ENCODE results near the gene TMEM183A. TPM values are rescaled to one million over a fixed set of nuclear protein-coding genes. Genes with fewer than 3 reads are reported as not detected.

TMEM183A gene
- total and polyA plus RNA-seq, 9 of the 15 experiments (the other 6 are each of a cell fraction or from before 2014, with no cell fraction given): 23.4 to 190 (median 124) TPM

DNA sequence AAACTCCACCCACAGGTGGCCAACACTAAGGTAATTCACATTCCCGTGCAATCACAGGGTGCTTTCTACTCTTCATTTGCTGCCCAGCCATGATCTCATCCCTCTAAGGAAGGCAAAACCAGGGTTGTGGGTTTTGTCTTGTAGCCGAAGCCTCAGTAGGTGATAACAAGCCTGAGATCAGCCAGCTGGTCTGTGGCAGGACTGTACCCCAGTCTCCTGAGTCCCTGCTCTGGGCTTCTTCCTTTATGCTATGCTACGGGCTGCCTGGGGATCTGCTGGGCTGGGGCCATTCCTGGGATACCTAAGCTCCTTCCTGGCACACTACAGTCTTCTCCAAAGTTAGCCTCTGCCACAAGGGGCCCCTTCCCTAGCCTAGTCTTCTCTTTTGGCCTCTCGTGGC, 29.0 kb downstream of the TMEM183A start:
- in situ Hi-C loops (cut with MboI) (no loop called here), intact Hi-C loops (cut with micrococcal nuclease) (loop anchor here (5.0 to 10.0 kb wide), 2 partner anchors 81 to 299 kb away; no protein-coding TSS in a partner anchor)
- 9% methylated on average over 4 of the region's 4 CpGs for WGBS (ENCODE audit: insufficient coverage, low coverage, missing lambda C conversion rate)
- no peak for DNase-seq (ENCODE audit: extremely low read depth in 1 of 4, low spot score in 3 of 4)
- H3K79me2 ChIP-seq (ENCODE audit: control insufficient read depth, insufficient read depth, low read length): no peaks in the 10 kb centered on the region
- no TSS peak for BruUV-seq (replicated peaks)
- H3K4me1 ChIP-seq (replicated peaks in 1 of 2; ENCODE audit: control insufficient read depth in 2 of 2, insufficient read depth in 2 of 2, low read length in 2 of 2): no peaks in the 10 kb centered on the region; a peak in 2 of 5 replicates
- peaks cover 23 to 35% of the 10 kb centered on the region in 2 experiments; a peak in 4 of 5 replicates for H3K27me3 ChIP-seq (ENCODE audit: control insufficient read depth in 2 of 2, insufficient read depth in 2 of 2, low read length in 2 of 2)
- H3K9ac ChIP-seq (ENCODE audit: insufficient read depth in 1 of 2, low read depth in 2 of 2, low read length in 2 of 2): no peak overlapping the region
- TF ChIP-seq, protein P1, sequence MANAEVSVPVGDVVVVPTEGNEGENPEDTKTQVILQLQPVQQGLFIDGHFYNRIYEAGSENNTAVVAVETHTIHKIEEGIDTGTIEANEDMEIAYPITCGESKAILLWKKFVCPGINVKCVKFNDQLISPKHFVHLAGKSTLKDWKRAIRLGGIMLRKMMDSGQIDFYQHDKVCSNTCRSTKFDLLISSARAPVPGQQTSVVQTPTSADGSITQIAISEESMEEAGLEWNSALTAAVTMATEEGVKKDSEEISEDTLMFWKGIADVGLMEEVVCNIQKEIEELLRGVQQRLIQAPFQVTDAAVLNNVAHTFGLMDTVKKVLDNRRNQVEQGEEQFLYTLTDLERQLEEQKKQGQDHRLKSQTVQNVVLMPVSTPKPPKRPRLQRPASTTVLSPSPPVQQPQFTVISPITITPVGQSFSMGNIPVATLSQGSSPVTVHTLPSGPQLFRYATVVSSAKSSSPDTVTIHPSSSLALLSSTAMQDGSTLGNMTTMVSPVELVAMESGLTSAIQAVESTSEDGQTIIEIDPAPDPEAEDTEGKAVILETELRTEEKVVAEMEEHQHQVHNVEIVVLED (CRISPR knock-in tag; IDR thresholded peaks at IDR 0.05): no peak
- TF ChIP-seq, protein P2, sequence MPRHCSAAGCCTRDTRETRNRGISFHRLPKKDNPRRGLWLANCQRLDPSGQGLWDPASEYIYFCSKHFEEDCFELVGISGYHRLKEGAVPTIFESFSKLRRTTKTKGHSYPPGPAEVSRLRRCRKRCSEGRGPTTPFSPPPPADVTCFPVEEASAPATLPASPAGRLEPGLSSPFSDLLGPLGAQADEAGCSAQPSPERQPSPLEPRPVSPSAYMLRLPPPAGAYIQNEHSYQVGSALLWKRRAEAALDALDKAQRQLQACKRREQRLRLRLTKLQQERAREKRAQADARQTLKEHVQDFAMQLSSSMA (CRISPR knock-in tag; IDR thresholded peaks at IDR 0.05): no peak
- TF ChIP-seq, protein P3, sequence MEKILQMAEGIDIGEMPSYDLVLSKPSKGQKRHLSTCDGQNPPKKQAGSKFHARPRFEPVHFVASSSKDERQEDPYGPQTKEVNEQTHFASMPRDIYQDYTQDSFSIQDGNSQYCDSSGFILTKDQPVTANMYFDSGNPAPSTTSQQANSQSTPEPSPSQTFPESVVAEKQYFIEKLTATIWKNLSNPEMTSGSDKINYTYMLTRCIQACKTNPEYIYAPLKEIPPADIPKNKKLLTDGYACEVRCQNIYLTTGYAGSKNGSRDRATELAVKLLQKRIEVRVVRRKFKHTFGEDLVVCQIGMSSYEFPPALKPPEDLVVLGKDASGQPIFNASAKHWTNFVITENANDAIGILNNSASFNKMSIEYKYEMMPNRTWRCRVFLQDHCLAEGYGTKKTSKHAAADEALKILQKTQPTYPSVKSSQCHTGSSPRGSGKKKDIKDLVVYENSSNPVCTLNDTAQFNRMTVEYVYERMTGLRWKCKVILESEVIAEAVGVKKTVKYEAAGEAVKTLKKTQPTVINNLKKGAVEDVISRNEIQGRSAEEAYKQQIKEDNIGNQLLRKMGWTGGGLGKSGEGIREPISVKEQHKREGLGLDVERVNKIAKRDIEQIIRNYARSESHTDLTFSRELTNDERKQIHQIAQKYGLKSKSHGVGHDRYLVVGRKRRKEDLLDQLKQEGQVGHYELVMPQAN (IDR thresholded peaks at IDR 0.05; ENCODE audit: borderline replicate concordance): no peak
- TF ChIP-seq ZNF75A (CRISPR knock-in tag; IDR thresholded peaks at IDR 0.05) (no peak), PTTG1 (tag; IDR thresholded peaks at IDR 0.05; ENCODE audit: low read depth) (no peak), TSC22D4 (tag; IDR thresholded peaks at IDR 0.05) (no peak), NR1H2 (CRISPR knock-in tag; IDR thresholded peaks at IDR 0.05) (no peak), ZBTB1 (CRISPR knock-in tag; IDR thresholded peaks at IDR 0.05; ENCODE audit: borderline replicate concordance, low read depth) (no peak), ZNF175 (CRISPR knock-in tag; IDR thresholded peaks at IDR 0.05; ENCODE audit: low read depth) (no peak), ESRRA (IDR thresholded peaks at IDR 0.05; ENCODE audit: borderline replicate concordance, low read depth) (no peak), PHF8 (IDR thresholded peaks at IDR 0.05; ENCODE audit: borderline replicate concordance, low read length) (no peak), ASH1L (IDR thresholded peaks at IDR 0.05; ENCODE audit: borderline replicate concordance, low read depth, partially characterized antibody) (no peak)
- H3K27ac ChIP-seq (ENCODE audit: extremely low read depth, low read depth, low read length): no peak overlapping the region
- H3K4me2 ChIP-seq (ENCODE audit: insufficient read depth, low read length): no peak overlapping the region
- H4K20me1 ChIP-seq (replicated peaks; ENCODE audit: control insufficient read depth, insufficient read depth, low read length): peaks cover 60% of the 10 kb centered on the region
- H3K36me3 ChIP-seq (ENCODE audit: control insufficient read depth, insufficient read depth, low read length): no peaks in the 10 kb centered on the region; the same call in 2 of the 3 replicates
- no peak overlapping the region for H3K4me3 ChIP-seq
- FAIRE-seq: no peak
- ATAC-seq: no peak
- POLR2A ChIA-PET: interaction anchor here (0.6 to 2.6 kb wide), 12 partner anchors 8 to 270 kb away, joined by 3 to 13 read pairs (median 4); partner anchors contain the start of gene PPFIA4
- H3K9me3 ChIP-seq (replicated peaks; ENCODE audit: control insufficient read depth, insufficient read depth, low read depth, low read length): no peaks in the 10 kb centered on the region
- CTCF ChIA-PET (ENCODE audit: low intra/inter-chr PET ratio): no interaction called here
- no peak overlapping the region for H2AFZ ChIP-seq (ENCODE audit: low read depth, low read length)
- H3K9me1 ChIP-seq (ENCODE audit: control insufficient read depth, insufficient read depth, low read length): no peaks in the 10 kb centered on the region
